HEK293 (cell line): ENCODE results near the gene METTL25.

Source experiments
- CTCF ChIP-seq: fragments of 450-650 bp; formaldehyde crosslinking; IDR thresholded peaks from 2 replicates; pipeline ENCODE4 v1.5.1; 2016; ENCODE audit warnings: missing biosample characterization, missing genetic modification characterization
- KLF1 ChIP-seq: fragments of 450-650 bp; formaldehyde crosslinking; IDR thresholded peaks from 2 replicates; pipeline ENCODE4 v1.5.1; 2016; ENCODE audit warnings: missing biosample characterization, missing genetic modification characterization
- PATZ1 ChIP-seq: fragments of 450-650 bp; formaldehyde crosslinking; IDR thresholded peaks from 2 replicates; pipeline ENCODE4 v1.5.1; 2016; ENCODE audit warnings: missing biosample characterization, missing genetic modification characterization
- PRDM2 ChIP-seq: fragments of 450-650 bp; formaldehyde crosslinking; IDR thresholded peaks from 2 replicates; pipeline ENCODE4 v1.5.1; 2016; ENCODE audit warnings: missing biosample characterization, missing genetic modification characterization, borderline replicate concordance
- PRDM4 ChIP-seq: fragments of 450-650 bp; formaldehyde crosslinking; IDR thresholded peaks from 2 replicates; pipeline ENCODE4 v1.5.1; 2017; ENCODE audit warnings: missing biosample characterization, missing genetic modification characterization
- ZNF174 ChIP-seq: fragments of 450-650 bp; formaldehyde crosslinking; IDR thresholded peaks from 2 replicates; pipeline ENCODE4 v1.5.0; 2017; ENCODE audit warnings: missing biosample characterization, mild to moderate bottlenecking, missing genetic modification characterization
- ZNF624 ChIP-seq: fragments of 450-650 bp; formaldehyde crosslinking; IDR thresholded peaks from 2 replicates; pipeline ENCODE4 v1.5.1; 2017; ENCODE audit warnings: missing biosample characterization, missing genetic modification characterization
- ZNF645 ChIP-seq: fragments of 450-650 bp; formaldehyde crosslinking; IDR thresholded peaks from 2 replicates; pipeline ENCODE4; 2016; ENCODE audit warnings: missing biosample characterization, missing genetic modification characterization
- ZNF664 ChIP-seq: fragments of 450-650 bp; formaldehyde crosslinking; IDR thresholded peaks from 2 replicates; pipeline ENCODE4 v1.5.1; 2016; ENCODE audit warnings: missing biosample characterization, missing genetic modification characterization

GRCh38 chr12:82524641-82525040, 166.3 kb downstream of the METTL25 start:
- no peak for TF ChIP-seq CTCF (tag by site-specific recombination)
- TF ChIP-seq PRDM2 (tag by site-specific recombination): no peak
- no peak for TF ChIP-seq ZNF174
- no peak for TF ChIP-seq ZNF624 (tag by site-specific recombination)
- TF ChIP-seq ZNF664 (tag by site-specific recombination): no peak
- TF ChIP-seq PATZ1: no peak
- TF ChIP-seq ZNF645 (tag by site-specific recombination): no peak
- TF ChIP-seq PRDM4: no peak
- TF ChIP-seq KLF1 (tag by site-specific recombination): no peak
